Activated naive CD8-positive, alpha-beta T cell treated with anti-CD3 and anti-CD28 coated beads, Interleukin-2, amount 50 U/mL, for 16 hours (primary cell): Measurements from ENCODE around the gene DRGX.

ENCODE experiments used
- DNase-seq: peaks from one replicate; pipeline ENCODE4 v3.0.0-alpha.2; 2020; ENCODE audit warnings: low read depth, low spot score

The DRGX gene

DNA sequence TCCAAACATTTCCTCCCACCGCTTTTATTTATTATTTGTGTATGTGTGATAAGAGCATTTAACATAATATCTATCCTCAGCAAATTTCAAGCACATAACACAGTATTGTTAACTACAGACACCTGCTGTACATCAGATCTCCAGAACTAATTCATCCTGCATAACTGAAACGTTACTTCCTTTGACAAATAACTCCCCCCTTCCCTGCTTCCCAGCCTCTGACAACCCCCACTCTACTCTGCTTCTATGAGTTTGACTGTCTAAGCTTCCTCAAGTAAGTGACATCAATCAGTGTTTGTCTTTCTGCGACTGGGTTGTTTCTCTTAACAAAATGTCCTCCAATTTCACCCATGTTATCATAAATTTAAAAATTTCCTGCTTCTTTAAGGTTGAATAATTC is 74.9 kb downstream of the DRGX start:
- DNase-seq = no peak

DNA sequence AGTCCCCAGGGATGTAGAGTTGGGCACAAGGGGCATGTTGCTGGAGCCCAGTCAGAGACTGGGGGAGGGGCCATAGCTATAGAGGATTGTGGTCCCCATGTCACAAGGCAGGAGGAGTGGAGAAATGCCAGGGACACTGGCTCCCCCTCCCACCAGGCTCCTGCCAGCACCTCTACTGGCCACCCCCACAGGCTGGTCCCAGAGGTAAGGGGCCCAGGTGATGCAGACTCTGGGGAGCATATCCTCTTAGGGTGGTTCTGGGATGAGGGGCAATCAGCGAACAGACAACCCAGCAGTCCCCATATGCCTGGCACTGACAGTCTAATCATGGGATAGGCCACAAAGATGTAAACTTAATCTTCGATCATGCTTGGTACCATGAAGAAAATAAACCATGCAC is 75.7 kb downstream of the DRGX start:
- no peak for DNase-seq

DNA sequence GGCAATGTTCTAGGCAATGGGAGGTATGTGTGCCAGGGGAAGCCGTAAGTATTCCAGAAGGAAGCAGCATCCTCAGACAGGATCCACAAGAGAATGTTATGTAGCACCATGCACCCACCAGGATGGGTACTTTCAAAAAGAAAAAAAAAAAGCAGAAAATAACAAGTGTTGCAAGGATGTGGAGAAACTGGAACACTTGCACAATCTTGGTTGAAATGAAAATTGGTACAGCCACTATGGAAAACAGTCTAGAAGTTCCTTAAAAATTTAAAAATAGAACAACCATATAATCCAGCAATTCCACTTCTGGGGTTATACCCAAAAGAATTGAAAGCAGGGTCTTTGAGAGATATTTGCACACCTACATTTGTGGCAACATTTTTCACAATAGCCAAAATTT is 76.7 kb downstream of the DRGX start:
- DNase-seq = no peak

DNA sequence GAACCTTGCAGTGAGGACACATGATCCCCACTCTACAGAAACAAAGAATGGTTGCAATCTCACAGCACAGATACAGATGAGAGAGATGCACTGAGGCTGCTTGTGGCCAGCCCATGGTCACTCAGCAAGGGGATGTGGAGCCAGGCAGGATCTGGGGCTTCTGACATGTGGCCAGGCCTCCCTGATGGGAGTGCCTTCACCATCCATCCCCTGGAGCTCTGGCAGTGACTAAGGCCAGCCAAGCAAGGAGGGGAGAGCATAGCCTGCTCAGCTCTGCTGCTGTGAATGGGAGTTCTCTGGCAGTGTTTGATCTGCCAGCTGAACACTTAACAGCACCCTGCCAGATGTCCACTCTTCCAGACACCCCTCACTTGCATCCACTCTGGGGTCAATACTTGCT is 77.1 kb downstream of the DRGX start:
- no peak for DNase-seq

DNA sequence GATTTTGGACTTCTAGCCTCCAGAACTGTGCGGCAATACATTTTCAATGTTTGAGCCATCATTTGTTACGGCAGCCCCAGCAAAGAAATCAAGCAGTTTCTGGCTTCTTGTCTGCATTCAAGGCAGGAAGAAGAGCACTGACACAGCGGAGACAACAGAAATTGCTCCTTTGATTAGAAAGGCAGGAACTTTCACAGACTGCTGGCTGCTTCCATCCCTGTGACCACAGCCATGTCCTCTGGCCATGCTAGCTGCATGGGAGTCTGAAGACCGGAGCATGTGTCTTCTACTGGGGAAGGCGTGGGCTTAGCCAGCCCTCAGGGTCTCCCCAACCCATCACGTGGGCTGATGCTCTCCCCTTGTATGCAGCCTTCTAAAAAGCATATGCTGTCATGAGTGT is 77.9 kb downstream of the DRGX start:
- no peak for DNase-seq

DNA sequence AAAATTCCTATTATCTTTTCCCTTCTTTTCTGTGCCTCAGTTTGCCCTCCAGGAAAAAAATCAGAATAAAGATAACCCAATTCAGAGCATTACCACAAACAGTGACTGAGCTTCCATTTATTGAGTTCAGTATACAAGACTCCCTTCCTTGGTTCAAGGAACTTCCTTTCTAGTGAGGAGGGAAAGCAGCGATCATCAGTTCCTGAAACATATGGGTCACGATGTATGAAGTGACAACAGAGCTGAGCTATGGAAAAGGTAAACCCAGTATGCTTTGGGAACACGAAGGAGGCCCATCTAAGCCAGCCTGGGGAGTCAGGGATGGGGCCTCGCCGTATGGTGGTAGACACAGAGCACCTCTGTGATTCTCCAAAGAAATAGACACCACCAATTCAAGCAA is 81.1 kb downstream of the DRGX start:
- no peak for DNase-seq
